PFSK-1 (cell line): ENCODE results near the gene MAEA.

ENCODE experiments used
- FOXP2 ChIP-seq: optimal IDR thresholded peaks from 2 replicates; pipeline ENCODE3; 2011; ENCODE audit warnings: borderline replicate concordance, control low read depth, inconsistent platforms; ENCODE audit not compliant: insufficient read depth; ENCODE audit errors: extremely low read length, extremely low read depth
- POLR2AphosphoS5 ChIP-seq: IDR thresholded peaks from 2 replicates; pipeline ENCODE4 v1.6.1; 2012; ENCODE audit warnings: low read depth, mild to moderate bottlenecking, control low read depth, low read length, moderate library complexity
- REST ChIP-seq, 2 experiments: IDR thresholded peaks; 2 replicates each; pipeline versions ENCODE4 v1.6.1 to v1.8.0; 2011 to 2012; ENCODE audit warnings: low read depth in 2 of 2, low read length in 2 of 2, control low read depth in 1 of 2, inconsistent platforms in 1 of 2, mild to moderate bottlenecking in 1 of 2, moderate library complexity in 1 of 2; ENCODE audit not compliant: insufficient read depth in 1 of 2
- SIN3A ChIP-seq: IDR thresholded peaks from 2 replicates; pipeline ENCODE4 v1.6.1; 2012; ENCODE audit warnings: mild to moderate bottlenecking, low read length, moderate library complexity, borderline replicate concordance; ENCODE audit not compliant: insufficient read depth
- TAF1 ChIP-seq: IDR thresholded peaks from 2 replicates; pipeline ENCODE4 v1.6.1; 2012; ENCODE audit warnings: low read length, control low read depth, borderline replicate concordance; ENCODE audit not compliant: insufficient read depth

MAEA gene

GRCh38 chr4:1247864-1248244, 41.8 kb upstream of the MAEA start:
- TF ChIP-seq TAF1 (no peak), FOXP2 (no peak), REST (IDR thresholded peaks at IDR 0.05; ENCODE audit: insufficient read depth in 1 of 2, low read depth in 2 of 2, low read length in 2 of 2) (no peak), SIN3A (no peak), POLR2AphosphoS5 (no peak)

- TF ChIP-seq REST (IDR thresholded peaks at IDR 0.05; ENCODE audit: insufficient read depth in 1 of 2, low read depth in 2 of 2, low read length in 2 of 2) (no peak), POLR2AphosphoS5 (no peak), FOXP2 (no peak), SIN3A (no peak), TAF1 (no peak)
Observed at GRCh38 chr4:1248245-1249147, 41.2 kb upstream of the MAEA start, which contains the start of gene CTBP1. TSS of gene CTBP1 (minus strand) at chr4:1249130. CDS start at chr4:1241331, 7,799 bp downstream.

- TF ChIP-seq REST (IDR thresholded peaks at IDR 0.05; ENCODE audit: insufficient read depth in 1 of 2, low read depth in 2 of 2, low read length in 2 of 2) (0 out of 4 replicates have a peak, but pooled peaks of 1 of the 2 experiments have one; percentile 42), TAF1 (no peak), SIN3A (no peak), FOXP2 (no peak), POLR2AphosphoS5 (peak; percentile 42; the same call in 1 of the 2 replicates)
Observed at GRCh38 chr4:1249148-1249730, 40.5 kb upstream of the MAEA start.

- TF ChIP-seq POLR2AphosphoS5 (no peak), SIN3A (no peak), FOXP2 (no peak), TAF1 (no peak)
Observed at GRCh38 chr4:1249731-1250526, 39.8 kb upstream of the MAEA start.

- no peak for TF ChIP-seq SIN3A
- no peak for TF ChIP-seq REST (IDR thresholded peaks at IDR 0.05; ENCODE audit: insufficient read depth in 1 of 2, low read depth in 2 of 2, low read length in 2 of 2)
- no peak for TF ChIP-seq POLR2AphosphoS5
- no peak for TF ChIP-seq TAF1
- no peak for TF ChIP-seq FOXP2
Observed at GRCh38 chr4:1250527-1250812, 39.2 kb upstream of the MAEA start.
